ENCODE measurements around the gene SEMA4A. TPM values are rescaled to one million over a fixed set of nuclear protein-coding genes. Genes with fewer than 3 reads are reported as not detected.

The SEMA4A gene
- total and polyA plus RNA-seq, 4 donors: 1.1 to 3.5 (median 1.7) TPM

DNA sequence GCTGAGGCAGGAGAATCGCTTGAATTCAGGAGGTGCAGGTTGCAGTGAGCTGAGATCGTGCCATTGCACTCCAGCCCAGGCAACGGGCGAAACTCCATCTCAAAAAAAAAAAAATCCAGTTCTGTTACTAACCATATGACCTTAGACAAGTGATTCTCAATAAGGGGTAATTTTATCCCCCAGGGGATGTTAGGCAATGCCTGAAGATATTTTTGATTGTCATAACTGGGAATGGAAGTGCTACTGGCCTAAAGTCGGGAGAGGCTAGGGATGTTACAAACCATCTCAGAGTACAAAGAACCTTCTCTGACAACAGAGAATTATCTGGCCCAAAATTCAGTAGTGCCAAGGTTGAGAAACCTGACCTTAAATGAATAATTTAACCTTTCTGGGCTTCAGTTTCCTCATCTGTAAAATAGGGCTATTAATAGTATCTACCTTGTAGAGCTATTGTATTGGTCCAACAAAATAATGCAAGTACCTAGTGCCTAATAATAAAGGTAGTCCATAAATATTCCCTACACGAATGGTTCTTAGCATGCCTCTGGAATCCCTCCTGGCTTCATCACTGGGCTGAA, 44.6 kb upstream of the SEMA4A start:
- WGBS: 94% methylated on average over 6 of the region's 6 CpGs
- Histone ChIP-seq H3K27me3 (ENCODE audit: control insufficient read depth in 4 of 4, insufficient read depth in 4 of 4, low read length in 3 of 4) (no peaks in the 10 kb centered on the region), H3K36me3 (ENCODE audit: control insufficient read depth in 4 of 4, insufficient read depth in 3 of 4, low read depth in 1 of 4, low read length in 3 of 4) (no peaks in the 10 kb centered on the region), H3K9ac (ENCODE audit: low read depth in 1 of 2, low read length in 2 of 2) (no peak overlapping the region), H3K4me1 (ENCODE audit: control insufficient read depth in 4 of 4, insufficient read depth in 4 of 4, low read length in 3 of 4) (peaks cover 0 to 10% (median 4%) of the 10 kb centered on the region in 4 donors), H3K4me3 (ENCODE audit: low read depth in 1 of 3, low read length in 3 of 3) (no peak overlapping the region), H3K27ac (ENCODE audit: low read depth in 1 of 2, low read length in 2 of 2) (no peak overlapping the region), H3K9me3 (ENCODE audit: control insufficient read depth in 4 of 4, low read length in 3 of 4) (no peaks in the 10 kb centered on the region)
- TF ChIP-seq, protein P1, sequence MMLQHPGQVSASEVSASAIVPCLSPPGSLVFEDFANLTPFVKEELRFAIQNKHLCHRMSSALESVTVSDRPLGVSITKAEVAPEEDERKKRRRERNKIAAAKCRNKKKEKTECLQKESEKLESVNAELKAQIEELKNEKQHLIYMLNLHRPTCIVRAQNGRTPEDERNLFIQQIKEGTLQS (IDR thresholded peaks at IDR 0.05): no peak
- TF ChIP-seq SP1 (IDR thresholded peaks at IDR 0.05) (no peak), JUND (IDR thresholded peaks at IDR 0.05) (no peak), FOXA1 (IDR thresholded peaks at IDR 0.05) (no peak), HNF4G (IDR thresholded peaks at IDR 0.05) (no peak), NR2F2 (IDR thresholded peaks at IDR 0.05) (no peak), HNF4A (conservative IDR thresholded peaks at IDR 0.05) (no peak), RXRA (IDR thresholded peaks at IDR 0.05) (no peak), GABPA (IDR thresholded peaks at IDR 0.05 in 1 of 2, conservative IDR thresholded peaks at IDR 0.05 in 1 of 2) (no peak), RAD21 (IDR thresholded peaks at IDR 0.05) (no peak), EGR1 (IDR thresholded peaks at IDR 0.05; ENCODE audit: low read depth in 2 of 2) (no peak), YY1 (IDR thresholded peaks at IDR 0.05) (no peak), TAF1 (conservative IDR thresholded peaks at IDR 0.05) (no peak), FOXA2 (IDR thresholded peaks at IDR 0.05) (no peak)
- TF ChIP-seq, protein P2, sequence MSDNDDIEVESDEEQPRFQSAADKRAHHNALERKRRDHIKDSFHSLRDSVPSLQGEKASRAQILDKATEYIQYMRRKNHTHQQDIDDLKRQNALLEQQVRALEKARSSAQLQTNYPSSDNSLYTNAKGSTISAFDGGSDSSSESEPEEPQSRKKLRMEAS (IDR thresholded peaks at IDR 0.05): no peak
- TF ChIP-seq, protein P3, sequence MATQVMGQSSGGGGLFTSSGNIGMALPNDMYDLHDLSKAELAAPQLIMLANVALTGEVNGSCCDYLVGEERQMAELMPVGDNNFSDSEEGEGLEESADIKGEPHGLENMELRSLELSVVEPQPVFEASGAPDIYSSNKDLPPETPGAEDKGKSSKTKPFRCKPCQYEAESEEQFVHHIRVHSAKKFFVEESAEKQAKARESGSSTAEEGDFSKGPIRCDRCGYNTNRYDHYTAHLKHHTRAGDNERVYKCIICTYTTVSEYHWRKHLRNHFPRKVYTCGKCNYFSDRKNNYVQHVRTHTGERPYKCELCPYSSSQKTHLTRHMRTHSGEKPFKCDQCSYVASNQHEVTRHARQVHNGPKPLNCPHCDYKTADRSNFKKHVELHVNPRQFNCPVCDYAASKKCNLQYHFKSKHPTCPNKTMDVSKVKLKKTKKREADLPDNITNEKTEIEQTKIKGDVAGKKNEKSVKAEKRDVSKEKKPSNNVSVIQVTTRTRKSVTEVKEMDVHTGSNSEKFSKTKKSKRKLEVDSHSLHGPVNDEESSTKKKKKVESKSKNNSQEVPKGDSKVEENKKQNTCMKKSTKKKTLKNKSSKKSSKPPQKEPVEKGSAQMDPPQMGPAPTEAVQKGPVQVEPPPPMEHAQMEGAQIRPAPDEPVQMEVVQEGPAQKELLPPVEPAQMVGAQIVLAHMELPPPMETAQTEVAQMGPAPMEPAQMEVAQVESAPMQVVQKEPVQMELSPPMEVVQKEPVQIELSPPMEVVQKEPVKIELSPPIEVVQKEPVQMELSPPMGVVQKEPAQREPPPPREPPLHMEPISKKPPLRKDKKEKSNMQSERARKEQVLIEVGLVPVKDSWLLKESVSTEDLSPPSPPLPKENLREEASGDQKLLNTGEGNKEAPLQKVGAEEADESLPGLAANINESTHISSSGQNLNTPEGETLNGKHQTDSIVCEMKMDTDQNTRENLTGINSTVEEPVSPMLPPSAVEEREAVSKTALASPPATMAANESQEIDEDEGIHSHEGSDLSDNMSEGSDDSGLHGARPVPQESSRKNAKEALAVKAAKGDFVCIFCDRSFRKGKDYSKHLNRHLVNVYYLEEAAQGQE (IDR thresholded peaks at IDR 0.05): no peak
- TF ChIP-seq, protein P4, sequence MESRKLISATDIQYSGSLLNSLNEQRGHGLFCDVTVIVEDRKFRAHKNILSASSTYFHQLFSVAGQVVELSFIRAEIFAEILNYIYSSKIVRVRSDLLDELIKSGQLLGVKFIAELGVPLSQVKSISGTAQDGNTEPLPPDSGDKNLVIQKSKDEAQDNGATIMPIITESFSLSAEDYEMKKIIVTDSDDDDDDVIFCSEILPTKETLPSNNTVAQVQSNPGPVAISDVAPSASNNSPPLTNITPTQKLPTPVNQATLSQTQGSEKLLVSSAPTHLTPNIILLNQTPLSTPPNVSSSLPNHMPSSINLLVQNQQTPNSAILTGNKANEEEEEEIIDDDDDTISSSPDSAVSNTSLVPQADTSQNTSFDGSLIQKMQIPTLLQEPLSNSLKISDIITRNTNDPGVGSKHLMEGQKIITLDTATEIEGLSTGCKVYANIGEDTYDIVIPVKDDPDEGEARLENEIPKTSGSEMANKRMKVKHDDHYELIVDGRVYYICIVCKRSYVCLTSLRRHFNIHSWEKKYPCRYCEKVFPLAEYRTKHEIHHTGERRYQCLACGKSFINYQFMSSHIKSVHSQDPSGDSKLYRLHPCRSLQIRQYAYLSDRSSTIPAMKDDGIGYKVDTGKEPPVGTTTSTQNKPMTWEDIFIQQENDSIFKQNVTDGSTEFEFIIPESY (IDR thresholded peaks at IDR 0.05): no peak
- TF ChIP-seq, protein P5, sequence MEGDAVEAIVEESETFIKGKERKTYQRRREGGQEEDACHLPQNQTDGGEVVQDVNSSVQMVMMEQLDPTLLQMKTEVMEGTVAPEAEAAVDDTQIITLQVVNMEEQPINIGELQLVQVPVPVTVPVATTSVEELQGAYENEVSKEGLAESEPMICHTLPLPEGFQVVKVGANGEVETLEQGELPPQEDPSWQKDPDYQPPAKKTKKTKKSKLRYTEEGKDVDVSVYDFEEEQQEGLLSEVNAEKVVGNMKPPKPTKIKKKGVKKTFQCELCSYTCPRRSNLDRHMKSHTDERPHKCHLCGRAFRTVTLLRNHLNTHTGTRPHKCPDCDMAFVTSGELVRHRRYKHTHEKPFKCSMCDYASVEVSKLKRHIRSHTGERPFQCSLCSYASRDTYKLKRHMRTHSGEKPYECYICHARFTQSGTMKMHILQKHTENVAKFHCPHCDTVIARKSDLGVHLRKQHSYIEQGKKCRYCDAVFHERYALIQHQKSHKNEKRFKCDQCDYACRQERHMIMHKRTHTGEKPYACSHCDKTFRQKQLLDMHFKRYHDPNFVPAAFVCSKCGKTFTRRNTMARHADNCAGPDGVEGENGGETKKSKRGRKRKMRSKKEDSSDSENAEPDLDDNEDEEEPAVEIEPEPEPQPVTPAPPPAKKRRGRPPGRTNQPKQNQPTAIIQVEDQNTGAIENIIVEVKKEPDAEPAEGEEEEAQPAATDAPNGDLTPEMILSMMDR (IDR thresholded peaks at IDR 0.05; ENCODE audit: low read depth, low read length, missing input control): no peak
- DNase-seq (ENCODE audit: low spot score): no peak
